Measurements from ENCODE around the gene SUN3.
"Not testable (repeated sequence)": the region's sequence is repeated elsewhere in the genome, so short reads cannot be mapped to it uniquely, and the experiment has no call there.

SUN3 gene

DNA sequence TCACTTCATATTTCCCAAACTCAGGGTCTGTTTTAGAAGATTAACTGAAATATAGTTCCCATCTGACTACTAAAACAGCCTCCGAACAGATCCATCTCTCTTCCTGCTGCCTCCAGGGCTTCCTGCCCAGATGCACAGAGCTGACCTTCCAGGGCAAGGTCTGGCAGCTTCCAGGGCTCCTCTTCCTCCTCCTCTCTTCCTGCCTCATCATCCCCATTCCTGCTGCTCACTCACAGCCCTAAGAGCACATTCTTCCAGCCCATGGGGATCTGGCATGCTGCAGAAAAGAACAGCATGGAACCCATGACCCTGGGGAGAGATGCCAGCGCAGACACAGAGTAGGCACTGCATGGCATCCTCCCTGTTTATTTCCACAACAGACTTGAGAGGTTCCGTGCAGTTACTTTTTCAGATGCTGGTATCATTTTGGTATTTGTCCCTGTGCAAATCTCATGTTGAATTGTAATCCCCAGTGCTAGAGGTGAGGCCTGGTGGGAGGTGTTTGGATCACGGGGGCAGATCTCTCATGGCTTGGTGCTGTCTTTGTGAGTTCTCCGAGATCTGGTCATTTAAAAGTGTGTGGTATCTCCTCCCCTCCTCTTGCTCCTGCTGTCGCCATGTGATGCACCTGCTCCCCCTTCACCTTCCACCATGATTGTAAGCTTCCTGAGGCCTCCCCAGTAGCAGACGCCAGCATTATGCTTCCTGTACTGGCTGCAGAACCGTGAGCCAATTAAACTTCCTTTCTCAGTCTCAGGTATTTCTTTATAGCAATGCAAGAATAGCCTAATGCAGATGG lies 85.0 kb downstream of the SUN3 start:
- no peak for DNase-seq (ENCODE audit: low spot score)

DNA sequence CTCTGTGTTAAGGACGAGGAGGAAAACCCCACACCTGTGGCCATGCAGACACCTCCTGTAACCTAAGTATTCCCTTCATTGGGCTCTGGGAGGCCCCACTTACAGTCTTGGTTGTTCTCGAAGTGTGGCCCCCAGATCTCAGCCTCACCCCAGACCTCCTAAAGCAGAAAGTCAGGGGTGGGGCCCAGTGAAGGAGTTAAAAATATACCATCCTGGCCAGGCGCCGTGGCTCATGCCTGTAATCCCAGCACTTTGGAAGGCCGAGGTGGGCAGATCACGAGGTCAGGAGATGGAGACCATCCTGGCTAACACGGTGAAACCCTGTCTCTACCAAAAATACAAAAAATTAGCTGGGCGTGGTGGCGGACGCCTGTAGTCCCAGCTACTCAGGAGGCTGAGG lies 86.3 kb downstream of the SUN3 start:
- DNase-seq (ENCODE audit: low spot score) = not testable (repeated sequence)

- DNase-seq (ENCODE audit: low spot score) = no peak
Observed at GRCh38 chr7:47942132-47942531, 86.8 kb downstream of the SUN3 start.

GRCh38 chr7:47941136-47941844 lies 87.6 kb downstream of the SUN3 start:
- no peak for DNase-seq (ENCODE audit: low spot score)

GRCh38 chr7:47940088-47941013 lies 88.6 kb downstream of the SUN3 start:
- DNase-seq (ENCODE audit: low spot score) = no peak

DNA sequence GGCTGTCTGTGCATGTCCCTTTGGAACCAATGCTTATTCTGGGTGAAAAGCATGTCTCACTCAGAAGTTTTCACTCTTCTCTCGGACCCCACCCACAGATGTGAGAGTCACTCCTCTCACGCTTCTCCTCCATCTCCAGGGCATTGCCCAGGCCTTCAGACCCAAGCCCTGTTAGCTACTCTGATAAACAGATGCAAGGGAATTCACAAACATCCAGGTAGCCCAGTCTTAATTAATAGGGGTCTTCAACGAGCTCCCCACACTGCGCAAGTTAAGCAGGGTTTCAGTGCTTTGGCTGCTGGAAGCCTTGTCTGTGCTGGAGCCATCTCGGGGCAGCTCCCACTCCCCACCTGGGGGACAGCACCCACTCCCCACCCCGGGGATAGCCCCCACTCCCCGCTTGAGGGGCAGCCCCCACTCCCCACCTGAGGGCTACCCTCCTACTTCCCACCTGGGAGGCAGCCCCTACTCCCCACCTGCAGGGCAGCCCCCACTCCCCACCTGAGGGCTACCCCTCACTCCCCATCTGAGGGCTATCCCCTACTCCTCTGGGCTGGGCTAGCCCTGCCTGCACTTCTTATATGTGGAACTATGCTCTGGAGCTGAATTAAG lies 89.4 kb downstream of the SUN3 start:
- DNase-seq (ENCODE audit: low spot score) = no peak

GRCh38 chr7:47938574-47939165 lies 90.2 kb downstream of the SUN3 start:
- peak; percentile 45 for DNase-seq (ENCODE audit: low spot score)

- DNase-seq (ENCODE audit: low spot score) = peak; percentile 82
Observed at GRCh38 chr7:47937711-47938573, 91.0 kb downstream of the SUN3 start.

Measured in germinal center (tissue), 1 donor.